HEK293T (cell line): ENCODE measurements around the gene PFN4.

Experiments used
- CTCF ChIA-PET: fragments of 350-600 bp; formaldehyde crosslinking; extraction: SDS; loops from one replicate; lab custom pipeline; 2021; ENCODE audit warnings: antibody characterized with exemption, inconsistent platforms; lab: Yijun Ruan, JAX
- POLR2A ChIA-PET: fragments of 350-600 bp; formaldehyde crosslinking; extraction: SDS; loops from one replicate; lab custom pipeline; 2020; ENCODE audit warnings: antibody characterized with exemption, inconsistent platforms; lab: Yijun Ruan, JAX
- DNase-seq: peaks from one replicate; pipeline ENCODE4 v3.0.0; 2012; ENCODE audit warnings: mixed read lengths; ENCODE audit errors: extremely low spot score
- ARNT ChIP-seq: fragments of 450-650 bp; IDR thresholded peaks from 2 replicates; pipeline ENCODE4 v1.6.1; 2017; ENCODE audit warnings: mild to moderate bottlenecking
- BHLHE40 ChIP-seq: fragments of 450-650 bp; IDR thresholded peaks from 2 replicates; pipeline ENCODE4 v1.6.1; 2016; ENCODE audit warnings: mild to moderate bottlenecking, moderate library complexity, borderline replicate concordance
- CTBP1 ChIP-seq: fragments of 450-650 bp; IDR thresholded peaks from 2 replicates; pipeline ENCODE4 v1.6.1; 2016; ENCODE audit warnings: borderline replicate concordance
- ELF4 ChIP-seq: fragments of 450-650 bp; IDR thresholded peaks from 2 replicates; pipeline ENCODE4 v1.6.1; 2017; ENCODE audit warnings: antibody characterized with exemption
- FOXA1 ChIP-seq: fragments of 450-650 bp; IDR thresholded peaks from 2 replicates; pipeline ENCODE4 v1.6.1; 2016; ENCODE audit warnings: mild to moderate bottlenecking
- FOXK2 ChIP-seq: fragments of 450-650 bp; IDR thresholded peaks from 2 replicates; pipeline ENCODE4 v1.6.1; 2016; ENCODE audit warnings: mild to moderate bottlenecking
- FOXM1 ChIP-seq: fragments of 450-650 bp; IDR thresholded peaks from 2 replicates; pipeline ENCODE4 v1.6.1; 2017; ENCODE audit warnings: mild to moderate bottlenecking, borderline replicate concordance
- HDGF ChIP-seq: fragments of 450-650 bp; IDR thresholded peaks from 2 replicates; pipeline ENCODE4 v1.6.1; 2017; ENCODE audit warnings: antibody characterized with exemption, borderline replicate concordance
- L3MBTL2 ChIP-seq: fragments of 450-650 bp; conservative IDR thresholded peaks from 2 replicates; pipeline ENCODE4 v1.6.1; 2016; ENCODE audit warnings: mild to moderate bottlenecking
- LEF1 ChIP-seq: fragments of 450-650 bp; IDR thresholded peaks from 2 replicates; pipeline ENCODE4 v1.6.1; 2017; ENCODE audit warnings: mild to moderate bottlenecking, borderline replicate concordance
- NFRKB ChIP-seq: fragments of 450-650 bp; IDR thresholded peaks from 2 replicates; pipeline ENCODE4 v1.6.1; 2016; ENCODE audit warnings: mild to moderate bottlenecking, moderate library complexity
- SP1 ChIP-seq: fragments of 450-650 bp; IDR thresholded peaks from 2 replicates; pipeline ENCODE4 v1.6.1; 2017
- SUZ12 ChIP-seq: fragments of 450-650 bp; IDR thresholded peaks from 2 replicates; pipeline ENCODE4 v1.6.1; 2016; ENCODE audit warnings: mild to moderate bottlenecking
- TARDBP ChIP-seq: fragments of 450-650 bp; IDR thresholded peaks from 2 replicates; pipeline ENCODE4 v1.6.1; 2016
- ZNF384 ChIP-seq: fragments of 450-650 bp; IDR thresholded peaks from 2 replicates; pipeline ENCODE4 v1.6.1; 2016
- TF ChIP-seq, protein P1 (sequence below): fragments of 450-650 bp; IDR thresholded peaks from 2 replicates; pipeline ENCODE4 v1.6.1; 2016

The PFN4 gene

DNA sequence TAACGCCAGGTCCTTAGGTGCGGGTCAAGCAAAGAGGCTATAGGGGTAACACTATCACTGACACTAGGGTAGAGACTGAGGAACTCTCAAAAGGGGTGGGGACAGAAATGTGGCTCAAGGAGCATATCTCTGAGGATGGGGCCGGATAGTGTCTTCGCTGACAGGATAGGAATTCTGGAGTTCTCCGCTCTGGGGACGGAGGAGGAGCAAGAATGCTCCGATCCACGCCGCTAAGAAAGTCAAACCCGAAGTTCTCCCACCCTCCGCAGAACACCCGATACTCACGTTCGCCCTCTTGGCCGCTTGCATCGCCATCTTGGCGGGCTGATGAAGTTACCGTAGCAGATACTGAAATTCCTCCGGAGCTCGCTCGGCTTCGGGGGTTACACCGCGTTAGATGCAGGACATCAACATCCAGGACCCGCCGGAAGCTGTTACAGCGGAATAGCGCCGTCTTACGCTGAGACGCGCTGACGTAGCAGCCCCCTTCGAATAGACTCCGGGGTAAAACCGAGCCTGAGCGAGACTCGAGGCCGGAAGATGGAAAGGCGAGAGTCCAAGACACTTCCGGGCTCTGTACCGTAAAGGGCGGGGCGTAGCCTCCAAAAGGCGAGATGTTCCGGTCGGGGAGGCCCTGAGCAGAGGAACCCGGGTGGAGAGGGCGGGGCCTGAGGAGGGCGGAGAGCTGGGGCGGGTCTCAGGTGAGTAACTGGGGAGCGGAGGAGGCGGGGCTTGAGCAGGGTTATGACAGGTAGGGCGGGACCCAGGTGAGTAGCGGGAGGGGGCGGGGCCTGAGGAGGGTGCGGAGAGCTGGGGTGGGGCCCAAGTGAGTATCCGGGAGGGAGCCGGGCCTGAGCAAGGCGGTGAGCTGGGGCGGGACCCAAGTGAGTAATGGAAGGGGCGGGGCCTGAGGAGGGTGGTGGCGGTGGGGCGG lies 47.0 kb downstream of the PFN4 start, which contains the start of gene SF3B6:
Gene SF3B6, minus strand, starts transcription at position 412 of the 934 bp plus-strand sequence. Its CDS starts 97 bp downstream, at position 315.
- POLR2A ChIA-PET: interaction anchor here (0.7 to 2.4 kb wide), 14 partner anchors 8 to 287 kb away, joined by 3 to 27 read pairs (median 6); partner anchors contain the start of genes ATAD2B, FAM228B, FKBP1B and ITSN2
- DNase-seq: peak; percentile 93
- CTCF ChIA-PET: interaction anchor here (0.8 kb wide), 1 partner anchor 714 kb away, joined by 3 read pairs; no protein-coding TSS in a partner anchor
- TF ChIP-seq TARDBP (no peak), FOXM1 (no peak), FOXK2 (peak; percentile 78), NFRKB (peak; percentile 30; the same call in 1 of the 2 replicates), ARNT (peak; percentile 62; the same call in 1 of the 2 replicates), ZNF384 (no peak), CTBP1 (peak; percentile 84; the same call in 1 of the 2 replicates), ELF4 (peak; percentile 85), SUZ12 (no peak), LEF1 (no peak), L3MBTL2 (no peak)
- TF ChIP-seq, protein P1, sequence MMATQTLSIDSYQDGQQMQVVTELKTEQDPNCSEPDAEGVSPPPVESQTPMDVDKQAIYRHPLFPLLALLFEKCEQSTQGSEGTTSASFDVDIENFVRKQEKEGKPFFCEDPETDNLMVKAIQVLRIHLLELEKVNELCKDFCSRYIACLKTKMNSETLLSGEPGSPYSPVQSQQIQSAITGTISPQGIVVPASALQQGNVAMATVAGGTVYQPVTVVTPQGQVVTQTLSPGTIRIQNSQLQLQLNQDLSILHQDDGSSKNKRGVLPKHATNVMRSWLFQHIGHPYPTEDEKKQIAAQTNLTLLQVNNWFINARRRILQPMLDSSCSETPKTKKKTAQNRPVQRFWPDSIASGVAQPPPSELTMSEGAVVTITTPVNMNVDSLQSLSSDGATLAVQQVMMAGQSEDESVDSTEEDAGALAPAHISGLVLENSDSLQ: peak; percentile 69

DNA sequence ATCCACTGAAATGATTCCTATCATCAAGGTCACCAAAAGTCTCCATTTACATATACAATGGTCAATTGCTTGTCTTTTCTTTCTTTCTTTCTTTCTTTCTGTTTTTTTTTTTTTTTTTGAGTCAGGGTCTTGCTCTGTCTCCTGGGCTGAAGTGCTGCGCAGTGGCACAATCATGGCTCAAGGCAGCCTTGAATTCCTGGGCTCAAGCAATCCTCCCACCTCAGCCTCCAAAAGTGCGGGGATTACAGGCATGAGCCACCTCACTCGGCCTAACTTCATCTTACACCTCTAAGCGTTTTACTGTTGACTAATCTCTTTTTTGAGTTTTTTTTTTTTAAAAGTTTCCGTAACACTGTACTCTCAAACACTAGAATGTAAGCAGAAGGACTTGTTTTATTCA lies 47.9 kb downstream of the PFN4 start:
- DNase-seq: no peak
- CTCF ChIA-PET: interaction anchor here (0.5 kb wide), 1 partner anchor 251 kb away, joined by 4 read pairs; no protein-coding TSS in a partner anchor
- POLR2A ChIA-PET: interaction anchor here (1.6 to 2.4 kb wide), 5 partner anchors 9 to 135 kb away, joined by 5 to 27 read pairs (median 9); partner anchors contain the start of genes FKBP1B, UBXN2A and WDCP
- TF ChIP-seq ZNF384: no peak
- TF ChIP-seq FOXK2: no peak
- TF ChIP-seq ARNT: no peak
- no peak for TF ChIP-seq NFRKB
- no peak for TF ChIP-seq L3MBTL2
- no peak for TF ChIP-seq ELF4
- TF ChIP-seq LEF1: no peak
- no peak for TF ChIP-seq BHLHE40
- TF ChIP-seq, protein P1: no peak
- TF ChIP-seq SUZ12: no peak
- TF ChIP-seq FOXA1: no peak
- TF ChIP-seq FOXM1: no peak
- no peak for TF ChIP-seq SP1
- no peak for TF ChIP-seq TARDBP
- TF ChIP-seq CTBP1: no peak

DNA sequence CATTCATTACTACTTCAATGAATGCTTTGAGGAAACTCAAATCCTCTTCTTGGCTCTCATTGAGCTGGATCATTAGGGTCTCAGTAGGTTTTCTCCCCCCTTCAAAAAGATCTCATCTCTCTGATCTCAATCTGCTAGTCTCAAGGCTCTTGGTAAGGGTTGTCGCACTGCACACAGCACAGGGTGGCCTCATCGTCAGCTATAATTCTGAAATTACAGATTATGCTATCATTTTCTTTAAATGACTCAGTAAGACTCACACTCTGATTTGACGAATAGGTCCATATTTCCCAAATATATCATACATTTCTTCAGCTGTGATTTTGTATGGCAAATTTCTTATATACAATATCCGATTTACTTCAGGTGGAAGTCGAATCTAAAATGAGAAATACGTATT lies 49.3 kb downstream of the PFN4 start:
- CTCF ChIA-PET: interaction anchor here (1.4 kb wide), 1 partner anchor 9 kb away, joined by 3 read pairs; no protein-coding TSS in a partner anchor
- TF ChIP-seq SUZ12: no peak
- TF ChIP-seq FOXK2: no peak
- TF ChIP-seq, protein P1: no peak
- TF ChIP-seq ELF4: no peak
- no peak for TF ChIP-seq HDGF
- no peak for TF ChIP-seq L3MBTL2
- TF ChIP-seq NFRKB: no peak
- no peak for TF ChIP-seq CTBP1
- TF ChIP-seq LEF1: no peak
- TF ChIP-seq FOXM1: no peak
- no peak for TF ChIP-seq BHLHE40
- POLR2A ChIA-PET: interaction anchor here (0.7 to 1.4 kb wide), 2 partner anchors 27 to 149 kb away, joined by 3 to 4 read pairs; partner anchors contain the start of gene WDCP
- DNase-seq: no peak

DNA sequence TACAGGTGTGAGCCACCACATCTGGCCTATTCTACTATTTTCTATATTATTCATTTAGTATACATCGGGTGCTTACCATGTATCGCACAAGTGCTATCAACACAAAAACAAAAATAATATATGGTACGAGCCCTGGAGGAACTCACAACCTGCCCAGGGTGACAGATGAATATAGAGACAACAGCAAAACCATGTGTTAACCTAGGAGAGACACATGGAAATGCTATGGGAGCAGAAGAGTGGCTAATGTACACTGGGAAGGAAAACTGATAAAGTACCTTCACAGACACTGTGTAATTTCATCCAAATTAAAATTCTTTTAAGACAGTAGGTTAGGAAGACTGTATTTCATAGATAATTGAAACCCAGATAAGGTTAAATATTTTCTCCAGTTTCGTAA lies 50.9 kb downstream of the PFN4 start:
- ChIA-PET POLR2A (no interaction called here), CTCF (no interaction called here)
- DNase-seq: no peak
- TF ChIP-seq ZNF384 (no peak), FOXA1 (no peak), FOXM1 (no peak), L3MBTL2 (no peak), TARDBP (no peak), SUZ12 (no peak), ELF4 (no peak), CTBP1 (no peak), NFRKB (no peak), ARNT (no peak), FOXK2 (no peak), HDGF (no peak), SP1 (no peak), BHLHE40 (no peak), LEF1 (no peak)
- TF ChIP-seq, protein P1: no peak
